Spleen (tissue), 11 donors: ENCODE measurements around the gene DSC3. TPM values are rescaled to one million over a fixed set of nuclear protein-coding genes. Genes with fewer than 3 reads are reported as not detected.

Source experiments
- DNase-seq: peaks from one replicate; pipeline ENCODE4 v3.0.0-alpha.2; 2020
- H3K27ac ChIP-seq, 8 donors: fragments of 200-600 bp; sonication (generic) in 7 of 8; 1 replicate in 4 of 8; 2 replicates in 4 of 8; pipeline versions ENCODE4 v1.5.0 to v1.8.0; 2016 to 2021; ENCODE audit warnings: inconsistent platforms in 4 of 8, mild to moderate bottlenecking in 4 of 8, moderate library complexity in 1 of 8
- H3K27me3 ChIP-seq, 7 donors: fragments of 200-600 bp; sonication (generic) in 6 of 7; replicated peaks in 1 of 7; 1 replicate in 4 of 7; 2 replicates in 3 of 7; pipeline versions ENCODE4 v1.5.0 to v1.8.0; 2016 to 2021; ENCODE audit warnings: inconsistent platforms in 3 of 7, mild to moderate bottlenecking in 1 of 7
- H3K36me3 ChIP-seq, 6 donors: fragments of 200-600 bp; sonication (generic) in 5 of 6; 1 replicate in 4 of 6; 2 replicates in 2 of 6; pipeline versions ENCODE4 v1.5.0 to v1.8.0; 2016 to 2021; ENCODE audit warnings: inconsistent platforms in 2 of 6
- H3K4me1 ChIP-seq, 6 donors: fragments of 200-600 bp; sonication (generic) in 5 of 6; 1 replicate in 3 of 6; 2 replicates in 3 of 6; pipeline versions ENCODE4 v1.5.0 to v1.8.0; 2016 to 2021; ENCODE audit warnings: inconsistent platforms in 3 of 6
- H3K4me3 ChIP-seq, 8 donors: fragments of 200-600 bp; sonication (generic) in 7 of 8; 1 replicate in 4 of 8; 2 replicates in 4 of 8; pipeline versions ENCODE4 v1.5.0 to v1.8.0; 2016 to 2021; ENCODE audit warnings: inconsistent platforms in 4 of 8, mild to moderate bottlenecking in 4 of 8, moderate library complexity in 2 of 8
- H3K9me3 ChIP-seq, 8 donors: fragments of 200-600 bp; sonication (generic) in 7 of 8; 1 replicate in 4 of 8; 2 replicates in 4 of 8; pipeline versions ENCODE4 v1.5.0 to v1.8.0; 2016 to 2021; ENCODE audit warnings: inconsistent platforms in 4 of 8
- CTCF ChIP-seq, 11 experiments: fragments of 200-600 bp in 7 of 11; fragments of 450-650 bp in 4 of 11; sonication (generic) in 4 of 11; IDR thresholded peaks in 8 of 11; conservative IDR thresholded peaks in 3 of 11; 1 replicate in 7 of 11; 2 replicates in 4 of 11; pipeline versions ENCODE4 v1.4.0 to v1.8.0; 2016 to 2021; ENCODE audit warnings: antibody characterized with exemption in 11 of 11, inconsistent platforms in 4 of 11, mild to moderate bottlenecking in 1 of 11
- POLR2A ChIP-seq, 3 donors: fragments of 450-650 bp; IDR thresholded peaks; one replicate each; pipeline ENCODE4 v1.5.1; 2017; ENCODE audit warnings: antibody characterized with exemption in 3 of 3, mild to moderate bottlenecking in 1 of 3
- POLR2AphosphoS5 ChIP-seq, 3 donors: sonication (generic); formaldehyde crosslinking; IDR thresholded peaks; one replicate each; pipeline ENCODE4 v1.5.1; 2017; ENCODE audit warnings: antibody characterized with exemption in 3 of 3
- WGBS, 5 donors: extraction: QIAGEN DNeasy Blood & Tissue Kit in 3 of 5; methylation state at CpG; one replicate each; pipeline versions ENCODE4 v1.1.5 to v1.1.7; 2013 to 2018; 5-methylcytosine and 5-hydroxymethylcytosine counted together
- intact Hi-C: fragments of 100-400 bp; cut with DNase I; formaldehyde crosslinking; loops from one replicate; pipeline ENCODE4 v1.15.0; 2023; ENCODE audit warnings: low total_unique reads
- polyA plus RNA-seq, 3 donors: library from polyadenylated mRNA; stranded (reverse); fragments of 200-250 nt; gene quantifications; one replicate each; pipeline ENCODE4 v1.2.1, GENCODE V29; 2013
- total RNA-seq, 7 donors: library from RNA; depleted of rRNA in 3 of 7; stranded (reverse); fragments of >200 nt in 3 of 7; fragmentation: NEBNext Ultra II Directional in 4 of 7; extraction: Animal tissue kit (Norgen Biotek cat#: 25700) in 4 of 7; gene quantifications; one replicate each; pipeline versions ENCODE4 v1.1.0 to v1.2.1, GENCODE V29; 2016 to 2021
- donor health status: healthy with polysubstance abuse.
- donor health status: DM: no; HTN: no; CAD: no; lungs with moderate emphysema.
- donor health status: DM: no; HTN: no; CAD: no.
- donor health status: Bipolar disorder and iron deficiency.
- donor health status: healthy.
- donor health status: DM: no; HTN: no; CAD: no.
- donor health status: DM: yes; HTN: yes; CAD: no.

The DSC3 gene
- total and polyA plus RNA-seq, 10 donors: 0.03 to 0.14 (median 0.07) TPM; not detected in 6

GRCh38 chr18:30965237-30965636, 77.3 kb downstream of the DSC3 start:
- DNase-seq: no peak
- 81 to 93% (median 92%) methylated on average over 4 of the region's 4 CpGs for WGBS, 5 donors

GRCh38 chr18:30960661-30961060, 81.9 kb downstream of the DSC3 start:
- WGBS, 5 donors: 88 to 96% (median 92%) methylated on average over 6 of the region's 6 CpGs
- intact Hi-C loops: no loop called here
- no peaks in the 10 kb centered on the region for H3K9me3 ChIP-seq

More at GRCh38 chr18:30965237-30965636, 77.3 kb downstream of the DSC3 start:
- no peak for TF ChIP-seq POLR2AphosphoS5 (IDR thresholded peaks at IDR 0.05)
- TF ChIP-seq POLR2A (IDR thresholded peaks at IDR 0.05): no peak
- no peak for TF ChIP-seq CTCF (IDR thresholded peaks at IDR 0.05 in 8 of 11, conservative IDR thresholded peaks at IDR 0.05 in 3 of 11)
- intact Hi-C loops: no loop called here
- no peak overlapping the region for H3K4me3 ChIP-seq
- no peak overlapping the region for H3K27ac ChIP-seq
- no peaks in the 10 kb centered on the region for H3K9me3 ChIP-seq
- H3K27me3 ChIP-seq: no peaks in the 10 kb centered on the region
- no peaks in the 10 kb centered on the region for H3K36me3 ChIP-seq
- H3K4me1 ChIP-seq: no peaks in the 10 kb centered on the region

GRCh38 chr18:30957066-30957465, 85.5 kb downstream of the DSC3 start:
- DNase-seq: no peak
- TF ChIP-seq CTCF (IDR thresholded peaks at IDR 0.05 in 8 of 11, conservative IDR thresholded peaks at IDR 0.05 in 3 of 11) (no peak), POLR2AphosphoS5 (IDR thresholded peaks at IDR 0.05) (no peak), POLR2A (IDR thresholded peaks at IDR 0.05) (no peak)
- 73 to 88% (median 81%) methylated on average over 2 of the region's 2 CpGs for WGBS, 5 donors
- H3K4me3 ChIP-seq: no peak overlapping the region
- no peaks in the 10 kb centered on the region for H3K4me1 ChIP-seq
- H3K27me3 ChIP-seq: no peaks in the 10 kb centered on the region
- intact Hi-C loops: no loop called here
- H3K9me3 ChIP-seq: no peaks in the 10 kb centered on the region
- H3K36me3 ChIP-seq: no peaks in the 10 kb centered on the region
- no peak overlapping the region for H3K27ac ChIP-seq

More at GRCh38 chr18:30960661-30961060, 81.9 kb downstream of the DSC3 start:
- TF ChIP-seq POLR2AphosphoS5 (IDR thresholded peaks at IDR 0.05) (no peak), POLR2A (IDR thresholded peaks at IDR 0.05) (no peak), CTCF (IDR thresholded peaks at IDR 0.05 in 8 of 11, conservative IDR thresholded peaks at IDR 0.05 in 3 of 11) (no peak)
- H3K4me3 ChIP-seq: no peak overlapping the region
- no peaks in the 10 kb centered on the region for H3K36me3 ChIP-seq
- H3K4me1 ChIP-seq: no peaks in the 10 kb centered on the region
- H3K27me3 ChIP-seq: no peaks in the 10 kb centered on the region
- H3K27ac ChIP-seq: no peak overlapping the region
- no peak for DNase-seq

- no peak overlapping the region for H3K4me3 ChIP-seq
- TF ChIP-seq CTCF (IDR thresholded peaks at IDR 0.05 in 8 of 11, conservative IDR thresholded peaks at IDR 0.05 in 3 of 11) (no peak), POLR2A (IDR thresholded peaks at IDR 0.05) (no peak), POLR2AphosphoS5 (IDR thresholded peaks at IDR 0.05) (no peak)
- H3K4me1 ChIP-seq: no peaks in the 10 kb centered on the region
- 80 to 94% (median 85%) methylated on average over 3 of the region's 3 CpGs for WGBS, 5 donors
- H3K36me3 ChIP-seq: no peaks in the 10 kb centered on the region
- H3K27ac ChIP-seq: no peak overlapping the region
- intact Hi-C loops: no loop called here
- H3K9me3 ChIP-seq: no peaks in the 10 kb centered on the region
- no peak for DNase-seq
- H3K27me3 ChIP-seq: no peaks in the 10 kb centered on the region
Measured at GRCh38 chr18:30954262-30954661, 88.3 kb downstream of the DSC3 start.
